ENCODE results near the gene NOTCH1.

NOTCH1 gene

GRCh38 chr9:136484153-136485048, 61.4 kb downstream of the NOTCH1 start:
- TF ChIP-seq CTCF (IDR thresholded peaks at IDR 0.05; ENCODE audit: low read depth, low read length): no peak
- no peak for DNase-seq (ENCODE audit: extremely low read depth, low read depth)

- peak; percentile 56 for DNase-seq (ENCODE audit: extremely low read depth, low read depth)
- TF ChIP-seq CTCF (IDR thresholded peaks at IDR 0.05; ENCODE audit: low read depth, low read length): no peak
These were observed 62.2 kb downstream of the NOTCH1 start for GRCh38 chr9:136483589-136484152.

- no peak for TF ChIP-seq CTCF (IDR thresholded peaks at IDR 0.05; ENCODE audit: low read depth, low read length)
- peak; percentile 97 for DNase-seq (ENCODE audit: extremely low read depth, low read depth)
These were observed 62.9 kb downstream of the NOTCH1 start, which contains the start of gene SEC16A for GRCh38 chr9:136482793-136483588. Gene SEC16A (minus strand): TSS chr9:136483040. CDS start chr9:136477615, 5,425 bp downstream.

- no peak for DNase-seq (ENCODE audit: extremely low read depth, low read depth)
- no peak for TF ChIP-seq CTCF (IDR thresholded peaks at IDR 0.05; ENCODE audit: low read depth, low read length)
These were observed 63.6 kb downstream of the NOTCH1 start for GRCh38 chr9:136482046-136482792.

- no peak for DNase-seq (ENCODE audit: extremely low read depth, low read depth)
- TF ChIP-seq CTCF (IDR thresholded peaks at IDR 0.05; ENCODE audit: low read depth, low read length): no peak
These were observed 64.3 kb downstream of the NOTCH1 start for GRCh38 chr9:136481558-136481957.

GRCh38 chr9:136476369-136477150, 69.3 kb downstream of the NOTCH1 start:
- no peak for TF ChIP-seq CTCF (IDR thresholded peaks at IDR 0.05; ENCODE audit: low read depth, low read length)
- DNase-seq (ENCODE audit: extremely low read depth, low read depth): no peak

Measured in AG09319 (cell line).